Endothelial cell of umbilical vein (primary cell): Measurements from ENCODE around the gene CDKN2B-AS1.

Experiments used
- EZH2 ChIP-seq: IDR thresholded peaks from 2 replicates; pipeline ENCODE4 v1.6.1; 2012; ENCODE audit warnings: borderline replicate concordance, low read depth, mild to moderate bottlenecking, moderate library complexity, low read length, inconsistent platforms; ENCODE audit not compliant: severe bottlenecking
- GATA2 ChIP-seq: IDR thresholded peaks from 2 replicates; pipeline ENCODE4 v1.7.0; 2011; ENCODE audit warnings: low read depth, mild to moderate bottlenecking, moderate library complexity, mixed read lengths, low read length; ENCODE audit not compliant: insufficient read length, insufficient read depth
- MYC ChIP-seq: IDR thresholded peaks from one replicate; pipeline ENCODE4 v1.6.1; 2011; ENCODE audit warnings: mild to moderate bottlenecking, low read depth, low read length
- POLR2A ChIP-seq: IDR thresholded peaks from 2 replicates; pipeline ENCODE4 v1.6.1; 2012; ENCODE audit warnings: low read depth, mild to moderate bottlenecking, control low read depth, low read length
- POLR2AphosphoS5 ChIP-seq: IDR thresholded peaks from 2 replicates; pipeline ENCODE4 v1.6.1; 2012; ENCODE audit warnings: low read depth, mild to moderate bottlenecking, control low read depth, low read length, moderate library complexity; ENCODE audit not compliant: insufficient read depth
- TF ChIP-seq, protein P1 (sequence below), 2 donors: IDR thresholded peaks; 1 replicate in 1 of 2; 2 replicates in 1 of 2; pipeline ENCODE4 v1.5.1; 2011; ENCODE audit warnings: low read length in 2 of 2, mild to moderate bottlenecking in 2 of 2, moderate library complexity in 2 of 2, control low read depth in 1 of 2, inconsistent platforms in 1 of 2, low read depth in 1 of 2; ENCODE audit not compliant: insufficient read depth in 1 of 2; ENCODE audit errors: extremely low read depth in 1 of 2
- TF ChIP-seq, protein P2 (sequence below): IDR thresholded peaks from 2 replicates; pipeline ENCODE4 v1.6.1; 2011; ENCODE audit not compliant: insufficient read depth, insufficient read length

DNA sequence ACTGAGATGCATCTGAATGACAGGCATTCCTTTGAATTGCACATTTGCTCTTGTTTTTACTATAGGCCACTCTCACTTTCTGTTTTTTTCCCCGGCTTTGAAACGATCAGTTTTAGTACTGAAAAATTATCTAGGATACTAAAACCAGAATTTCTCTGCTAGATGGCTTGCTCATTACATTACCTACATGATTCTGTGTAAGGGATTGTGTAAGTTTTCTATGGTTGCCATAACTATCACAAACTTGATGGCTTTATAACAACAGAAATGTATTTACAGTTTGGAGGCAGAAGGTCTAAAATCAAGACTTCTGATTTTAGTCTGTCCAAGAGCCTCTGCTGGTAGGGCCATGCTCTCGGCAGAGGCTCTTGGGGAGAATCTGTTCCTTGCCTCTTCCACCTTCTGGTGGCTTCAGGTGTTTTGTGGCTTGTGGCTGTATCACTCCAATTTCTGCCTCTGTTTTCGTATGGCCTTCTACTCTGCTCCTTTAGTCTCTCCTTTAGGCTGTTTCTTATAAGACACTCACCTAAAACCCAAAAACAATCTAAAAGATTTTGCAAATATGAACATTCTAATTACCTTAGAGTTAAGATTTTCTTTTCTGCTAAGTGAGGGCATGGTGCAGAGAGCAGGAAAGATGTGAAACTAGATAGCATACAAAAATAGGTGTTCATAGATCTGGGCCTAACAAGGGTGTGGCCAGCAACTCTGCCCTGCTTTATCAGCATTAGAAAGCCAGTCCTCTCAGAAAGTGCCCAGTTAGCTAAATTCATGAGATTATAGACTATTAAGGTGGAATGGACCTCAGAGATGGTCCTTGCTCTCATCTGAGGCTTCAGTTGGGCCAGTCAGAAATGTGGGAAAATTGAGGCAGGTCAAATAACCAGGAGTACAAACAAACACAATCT is 107.8 kb downstream of the CDKN2B-AS1 start:
- TF ChIP-seq, protein P1, sequence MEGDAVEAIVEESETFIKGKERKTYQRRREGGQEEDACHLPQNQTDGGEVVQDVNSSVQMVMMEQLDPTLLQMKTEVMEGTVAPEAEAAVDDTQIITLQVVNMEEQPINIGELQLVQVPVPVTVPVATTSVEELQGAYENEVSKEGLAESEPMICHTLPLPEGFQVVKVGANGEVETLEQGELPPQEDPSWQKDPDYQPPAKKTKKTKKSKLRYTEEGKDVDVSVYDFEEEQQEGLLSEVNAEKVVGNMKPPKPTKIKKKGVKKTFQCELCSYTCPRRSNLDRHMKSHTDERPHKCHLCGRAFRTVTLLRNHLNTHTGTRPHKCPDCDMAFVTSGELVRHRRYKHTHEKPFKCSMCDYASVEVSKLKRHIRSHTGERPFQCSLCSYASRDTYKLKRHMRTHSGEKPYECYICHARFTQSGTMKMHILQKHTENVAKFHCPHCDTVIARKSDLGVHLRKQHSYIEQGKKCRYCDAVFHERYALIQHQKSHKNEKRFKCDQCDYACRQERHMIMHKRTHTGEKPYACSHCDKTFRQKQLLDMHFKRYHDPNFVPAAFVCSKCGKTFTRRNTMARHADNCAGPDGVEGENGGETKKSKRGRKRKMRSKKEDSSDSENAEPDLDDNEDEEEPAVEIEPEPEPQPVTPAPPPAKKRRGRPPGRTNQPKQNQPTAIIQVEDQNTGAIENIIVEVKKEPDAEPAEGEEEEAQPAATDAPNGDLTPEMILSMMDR (IDR thresholded peaks at IDR 0.05; ENCODE audit: extremely low read depth in 1 of 2, insufficient read depth in 1 of 2, low read depth in 1 of 2, low read length in 2 of 2) = no peak
- no peak for TF ChIP-seq POLR2A
- no peak for TF ChIP-seq POLR2AphosphoS5
- TF ChIP-seq, protein P2, sequence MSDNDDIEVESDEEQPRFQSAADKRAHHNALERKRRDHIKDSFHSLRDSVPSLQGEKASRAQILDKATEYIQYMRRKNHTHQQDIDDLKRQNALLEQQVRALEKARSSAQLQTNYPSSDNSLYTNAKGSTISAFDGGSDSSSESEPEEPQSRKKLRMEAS = no peak
- TF ChIP-seq MYC = no peak
- no peak for TF ChIP-seq EZH2
- TF ChIP-seq GATA2 = no peak
